Stimulated activated CD4-positive, alpha-beta T cell treated with anti-CD3 and anti-CD28 coated beads, Interleukin-2, amount 100 ng/mL, for 24 hours (primary cell): ENCODE measurements around the gene DHX9.

Experiments used
- DNase-seq, 2 donors: peaks; one replicate each; pipeline ENCODE4 v3.0.0-alpha.2; 2020

The DHX9 gene

GRCh38 chr1:182841368-182841988, 2.3 kb downstream of the DHX9 start:
- no peak for DNase-seq

GRCh38 chr1:182842265-182842664, 3.1 kb downstream of the DHX9 start:
- DNase-seq, result no peak

GRCh38 chr1:182845379-182845778, 6.2 kb downstream of the DHX9 start:
- peak in 1 of 2 donors; percentile 15 for DNase-seq

DNA sequence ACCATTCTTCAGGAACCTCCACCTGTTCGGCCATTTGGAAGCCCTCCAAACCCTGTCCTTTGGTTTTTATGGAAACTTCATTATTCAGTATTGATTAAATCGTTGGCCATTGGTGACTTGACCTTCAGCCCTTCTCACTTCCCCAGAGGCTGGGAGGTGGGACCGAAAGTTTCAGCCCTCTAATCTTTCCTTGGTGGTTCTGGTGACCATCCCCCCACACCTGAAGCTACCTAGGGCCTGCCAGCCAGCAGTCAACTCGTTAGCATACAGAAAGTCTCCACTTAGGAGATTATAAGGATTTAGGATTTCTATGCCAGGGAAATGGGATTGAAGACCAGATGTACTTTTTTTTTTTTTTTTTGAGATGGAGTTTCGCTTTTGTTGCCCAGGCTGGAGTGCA, 6.7 kb downstream of the DHX9 start:
- DNase-seq, result no peak

GRCh38 chr1:182847105-182847504, 8.0 kb downstream of the DHX9 start:
- no peak for DNase-seq

DNA sequence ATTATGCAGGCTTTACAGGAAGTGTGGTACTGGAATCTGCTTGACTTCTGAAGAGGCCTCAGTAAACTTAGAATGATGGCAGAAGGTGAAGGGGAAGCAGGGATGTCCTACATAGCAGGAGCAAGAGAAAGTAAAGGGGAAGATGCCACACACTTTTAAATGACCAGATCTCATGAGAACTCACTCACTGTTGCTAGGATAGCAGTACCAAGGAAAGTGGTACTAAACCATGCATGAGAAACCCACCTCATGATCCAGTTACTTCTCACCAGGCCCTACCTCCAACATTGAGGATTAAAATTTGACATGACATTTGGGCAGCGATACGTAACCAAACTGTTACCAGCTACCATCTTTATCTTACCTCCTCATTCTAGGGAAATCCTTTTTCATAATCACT, 9.6 kb downstream of the DHX9 start:
- DNase-seq, result no peak

DNA sequence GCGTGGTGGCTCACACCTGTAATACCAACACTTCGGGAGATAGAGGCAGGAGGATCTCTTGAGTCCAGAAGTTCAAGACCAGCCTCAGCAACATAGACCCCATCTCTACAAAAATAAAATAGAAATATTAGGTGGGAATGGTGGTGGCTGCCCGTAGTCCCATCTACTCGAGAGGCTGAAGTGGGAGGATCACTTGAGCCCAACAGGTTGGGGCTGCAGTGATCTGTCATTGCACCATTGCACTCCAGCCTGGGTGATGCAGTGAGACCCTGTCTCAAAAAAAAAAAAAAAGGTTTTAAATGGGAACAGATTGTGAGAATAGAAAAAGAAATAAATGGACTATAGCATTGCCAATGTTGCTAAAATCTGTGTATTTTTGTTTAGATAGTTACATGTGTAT, 11.2 kb downstream of the DHX9 start:
- no peak for DNase-seq

DNA sequence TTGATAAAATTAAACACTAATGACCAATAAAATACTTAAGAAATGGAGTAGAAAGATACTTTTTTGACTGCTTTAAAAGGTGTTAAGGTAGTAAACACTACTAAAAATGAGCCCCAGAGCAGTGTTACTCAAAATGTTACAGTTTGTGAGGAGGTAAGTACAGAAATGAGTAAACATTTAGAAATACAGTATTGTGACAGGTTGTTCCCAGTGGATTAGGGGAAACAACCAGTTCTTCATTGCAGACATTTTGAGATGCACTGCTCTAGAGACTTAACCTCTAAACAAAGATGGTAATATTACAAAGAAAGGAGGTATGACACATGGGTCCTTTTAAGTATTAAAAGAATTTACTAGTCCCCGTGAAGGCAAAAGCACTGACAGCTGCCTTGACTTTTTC, 12.7 kb downstream of the DHX9 start:
- no peak for DNase-seq

DNA sequence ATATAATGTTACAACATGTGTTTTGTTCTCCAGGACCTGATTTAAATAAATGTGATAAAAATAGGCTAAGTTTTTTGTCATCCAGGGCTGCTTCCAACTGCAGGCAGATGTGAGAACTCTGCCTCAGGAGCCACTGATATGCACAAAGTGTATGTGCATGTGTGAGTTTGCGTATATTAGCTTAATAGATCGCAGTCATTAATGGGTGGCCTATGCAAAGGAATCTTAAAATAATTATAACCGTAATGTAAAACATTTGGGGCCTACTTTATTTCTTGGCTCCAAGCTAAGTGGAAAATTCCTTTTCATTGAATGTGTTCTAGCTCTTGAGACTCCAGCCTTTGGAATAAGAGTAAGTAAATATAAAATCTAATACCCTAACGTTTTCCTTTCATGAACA, 16.8 kb downstream of the DHX9 start:
- DNase-seq, result no peak

GRCh38 chr1:182857212-182857611, 18.1 kb downstream of the DHX9 start:
- DNase-seq, result no peak

GRCh38 chr1:182860658-182861057, 21.5 kb downstream of the DHX9 start:
- no peak for DNase-seq

DNA sequence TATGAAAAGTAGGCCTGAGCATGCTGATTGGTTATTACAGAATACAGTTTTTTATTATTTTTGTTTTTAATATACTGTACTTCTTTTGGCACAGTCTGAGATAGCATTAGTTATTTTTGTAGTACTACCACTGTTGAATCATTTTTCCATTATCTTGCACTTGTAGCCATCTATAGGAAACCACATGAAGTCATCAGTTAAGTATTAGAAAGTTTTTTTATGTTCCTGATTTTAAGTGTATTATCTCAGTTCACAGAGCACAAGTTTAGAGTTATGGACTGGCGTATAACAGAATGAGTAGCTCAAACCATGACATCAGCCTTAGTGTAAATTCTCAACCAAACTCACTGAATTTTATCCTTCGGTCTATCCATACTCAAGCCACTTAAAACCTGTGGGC, 22.8 kb downstream of the DHX9 start:
- no peak for DNase-seq

DNA sequence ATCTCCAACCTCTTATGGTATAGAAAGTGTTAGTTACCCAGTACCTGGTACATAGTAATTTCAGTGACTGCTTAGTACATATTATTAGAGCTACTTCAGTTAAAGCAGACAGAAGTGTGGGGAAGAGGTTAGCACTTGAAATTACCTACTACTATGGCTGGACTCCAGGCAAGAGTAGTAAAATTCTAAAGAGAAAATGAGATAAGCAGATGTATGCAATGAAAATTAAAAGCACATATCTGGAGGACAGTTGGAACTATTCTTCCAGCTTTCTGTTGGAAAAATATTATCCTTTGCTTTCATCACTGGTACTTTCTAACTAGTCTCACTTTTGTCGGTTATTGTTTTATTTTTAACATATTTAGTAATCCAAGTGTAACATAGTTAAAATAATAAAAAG, 23.7 kb downstream of the DHX9 start:
- DNase-seq, result no peak

- no peak for DNase-seq
Observed at GRCh38 chr1:182863940-182864339, 24.8 kb downstream of the DHX9 start.

GRCh38 chr1:182867861-182868260, 28.7 kb downstream of the DHX9 start:
- DNase-seq, result no peak

DNA sequence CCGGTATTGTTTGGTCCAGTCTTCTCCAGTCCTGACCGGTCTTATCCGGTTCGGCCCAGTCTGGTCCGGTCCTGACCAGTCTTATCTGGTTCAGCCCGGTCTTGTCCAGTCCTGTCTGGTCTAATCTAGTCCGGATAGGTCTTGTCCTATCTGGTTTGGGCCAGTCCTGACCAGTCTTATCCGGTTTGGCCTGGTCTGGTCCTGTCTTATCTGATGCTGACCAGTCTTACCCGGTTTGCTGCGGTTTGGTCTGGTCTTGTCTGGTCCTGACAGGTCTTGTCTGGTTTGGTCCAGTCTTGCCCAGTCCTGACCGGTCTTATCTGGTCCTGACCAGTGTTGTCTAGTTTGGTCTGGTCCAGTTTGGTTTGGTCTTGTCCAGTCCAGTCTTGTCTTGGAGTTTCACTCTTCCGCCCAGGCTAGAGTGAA, 30.1 kb downstream of the DHX9 start:
- DNase-seq, result no peak

DNA sequence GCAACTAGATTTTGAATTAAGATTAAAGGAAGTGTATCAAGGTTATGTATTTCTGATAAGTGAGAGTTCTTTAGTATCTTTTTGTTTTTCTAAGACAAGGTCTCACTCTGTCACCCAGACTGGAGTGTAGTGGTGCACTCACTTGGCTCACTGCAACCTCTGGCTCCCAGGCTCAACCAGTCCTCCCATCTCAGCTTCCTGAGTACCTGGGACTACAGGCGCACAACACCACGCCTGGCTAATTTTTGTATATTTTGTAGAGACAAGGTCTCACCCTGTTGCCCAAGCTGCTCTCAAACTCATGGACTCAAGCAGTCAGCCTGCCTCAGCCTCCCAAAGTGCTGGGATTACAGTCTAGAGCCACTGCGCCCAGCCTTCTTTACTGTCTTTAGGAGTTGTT, 33.7 kb downstream of the DHX9 start:
- DNase-seq, result no peak

- DNase-seq, result no peak
Observed at GRCh38 chr1:182875889-182876288, 36.7 kb downstream of the DHX9 start.

GRCh38 chr1:182877331-182877730, 38.2 kb downstream of the DHX9 start:
- no peak for DNase-seq

- DNase-seq, result peak in 1 of 2 donors; percentile 37
Observed at GRCh38 chr1:182877842-182878241, 38.7 kb downstream of the DHX9 start.

DNA sequence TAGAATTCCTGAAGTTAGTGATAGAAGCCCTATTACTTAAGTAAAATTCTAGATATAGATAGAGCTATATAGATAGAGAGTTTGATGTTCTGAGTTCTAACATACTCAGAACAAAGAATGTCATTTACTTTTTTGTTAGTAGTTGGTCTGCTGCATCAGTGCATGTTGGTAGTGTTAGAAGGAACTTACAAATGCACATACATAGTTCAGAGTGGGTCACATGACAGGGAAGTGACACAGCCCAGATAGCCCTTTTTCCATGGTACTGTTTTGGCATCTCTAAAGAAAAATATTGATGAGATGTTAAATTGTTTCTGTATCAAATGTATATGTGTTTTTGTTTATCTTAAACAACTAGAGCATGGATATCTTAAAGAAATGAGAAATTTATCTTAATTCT, 45.7 kb downstream of the DHX9 start:
- no peak for DNase-seq

- no peak for DNase-seq
Observed at GRCh38 chr1:182885591-182885990, 46.4 kb downstream of the DHX9 start.

- no peak for DNase-seq
Observed at GRCh38 chr1:182886985-182887384, 47.8 kb downstream of the DHX9 start.

DNA sequence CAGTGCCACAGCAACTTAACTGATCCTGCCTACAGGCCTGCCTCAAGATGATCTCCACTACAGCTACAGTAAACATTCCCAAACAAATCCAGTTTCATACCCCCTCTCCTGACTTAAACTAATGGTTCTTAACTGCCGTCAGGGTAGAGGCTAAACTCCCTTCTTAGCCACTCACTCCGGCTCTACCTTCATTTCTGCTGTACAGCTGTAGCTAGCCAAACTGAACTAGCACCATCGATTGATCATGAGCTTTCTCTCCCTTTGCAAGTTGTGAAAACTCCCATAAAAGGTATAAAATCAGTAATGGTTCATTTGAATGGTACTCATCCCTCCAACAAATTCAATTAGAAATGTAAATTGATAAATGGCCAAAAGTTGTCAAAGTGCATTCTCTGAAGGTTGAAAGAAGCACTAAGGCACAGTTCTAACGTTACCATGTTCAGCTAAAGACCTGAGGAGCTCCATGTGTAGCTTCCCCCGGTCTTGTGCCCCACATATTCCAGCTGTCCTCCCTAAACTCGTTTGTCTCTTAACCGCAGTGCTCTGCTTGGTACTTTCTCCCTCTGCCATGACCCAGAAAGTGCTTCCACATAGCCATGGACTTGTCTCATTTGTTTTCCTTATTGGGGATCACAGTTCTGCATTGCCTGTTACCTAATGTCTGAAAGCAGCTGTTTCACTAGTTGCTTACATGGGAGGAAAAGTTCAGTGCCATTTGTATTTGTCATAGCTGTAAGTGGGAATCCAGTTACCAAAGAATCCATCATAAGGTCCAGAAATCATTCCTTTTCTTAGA, 49.8 kb downstream of the DHX9 start:
- DNase-seq, result no peak

DNA sequence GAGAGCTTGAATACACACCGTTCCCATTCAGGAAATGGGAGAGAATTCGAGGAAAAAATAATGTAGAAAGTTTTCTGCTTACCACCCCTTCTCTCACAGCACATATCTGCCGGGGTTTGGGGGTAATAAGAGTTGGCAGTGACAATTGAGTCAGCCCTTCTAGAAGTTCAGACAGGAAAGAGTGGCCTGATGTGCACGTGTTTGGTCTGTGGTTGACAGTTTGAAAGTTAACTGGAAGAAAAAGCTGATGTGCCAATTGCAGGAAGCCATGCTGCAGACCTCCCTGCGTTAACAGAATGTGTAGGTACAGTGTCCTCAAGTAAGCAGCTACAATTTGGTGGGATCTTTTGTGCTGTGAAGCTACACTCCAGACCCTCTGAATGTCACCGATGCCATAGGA, 50.9 kb downstream of the DHX9 start:
- no peak for DNase-seq
